Measurements from ENCODE around the gene PCSK1N.

GRCh38 chrX:48854898-48855297 lies 19.5 kb upstream of the PCSK1N start:
- TF ChIP-seq CTCF (IDR thresholded peaks at IDR 0.05) (no peak), POLR2AphosphoS5 (IDR thresholded peaks at IDR 0.05) (no peak)
